IMR-90 (cell line): Measurements from ENCODE around the gene MTMR4.

ENCODE experiments used
- CEBPB ChIP-seq: IDR thresholded peaks from 2 replicates; pipeline ENCODE4 v1.6.1; 2012; ENCODE audit warnings: low read depth, low read length, improper control_type of control experiment
- FOS ChIP-seq: fragments of 150-350 bp; IDR thresholded peaks from 2 replicates; pipeline ENCODE4 v1.6.1; 2016; ENCODE audit warnings: low read depth, low read length
- MAFK ChIP-seq: IDR thresholded peaks from 2 replicates; pipeline ENCODE4 v1.6.1; 2012; ENCODE audit warnings: low read depth, low read length, improper control_type of control experiment
- MXI1 ChIP-seq: IDR thresholded peaks from 2 replicates; pipeline ENCODE4 v1.6.1; 2012; ENCODE audit warnings: low read depth, mild to moderate bottlenecking, low read length, moderate library complexity, borderline replicate concordance
- NFE2L2 ChIP-seq: fragments of 150-350 bp; IDR thresholded peaks from 2 replicates; pipeline ENCODE4 v1.6.1; 2016; ENCODE audit warnings: low read depth, mild to moderate bottlenecking, low read length
- POLR2A ChIP-seq: IDR thresholded peaks from 2 replicates; pipeline ENCODE4 v1.6.1; 2012; ENCODE audit warnings: mild to moderate bottlenecking, low read depth, low read length
- RAD21 ChIP-seq: IDR thresholded peaks from 2 replicates; pipeline ENCODE4 v1.6.1; 2012; ENCODE audit warnings: low read length, improper control_type of control experiment
- RCOR1 ChIP-seq: IDR thresholded peaks from 2 replicates; pipeline ENCODE4 v1.6.1; 2012; ENCODE audit warnings: mild to moderate bottlenecking, low read length, improper control_type of control experiment; ENCODE audit not compliant: insufficient replicate concordance
- RFX5 ChIP-seq: IDR thresholded peaks from 2 replicates; pipeline ENCODE4 v1.8.0; 2012; ENCODE audit warnings: low read depth, mild to moderate bottlenecking, low read length, moderate library complexity
- TF ChIP-seq, protein P1 (sequence below): fragments of 150-350 bp; IDR thresholded peaks from 2 replicates; pipeline ENCODE4 v1.6.1; 2017; ENCODE audit warnings: mild to moderate bottlenecking, antibody characterized with exemption, low read length, low read depth
- TF ChIP-seq, protein P2 (sequence below): conservative IDR thresholded peaks from 2 replicates; pipeline ENCODE4 v1.5.1; 2012; ENCODE audit warnings: mild to moderate bottlenecking, low read depth, low read length, improper control_type of control experiment
- TF ChIP-seq, protein P3 (sequence below): fragments of 150-350 bp; IDR thresholded peaks from 2 replicates; pipeline ENCODE4 v1.6.1; 2016; ENCODE audit warnings: low read depth, mild to moderate bottlenecking, low read length, moderate library complexity, borderline replicate concordance

DNA sequence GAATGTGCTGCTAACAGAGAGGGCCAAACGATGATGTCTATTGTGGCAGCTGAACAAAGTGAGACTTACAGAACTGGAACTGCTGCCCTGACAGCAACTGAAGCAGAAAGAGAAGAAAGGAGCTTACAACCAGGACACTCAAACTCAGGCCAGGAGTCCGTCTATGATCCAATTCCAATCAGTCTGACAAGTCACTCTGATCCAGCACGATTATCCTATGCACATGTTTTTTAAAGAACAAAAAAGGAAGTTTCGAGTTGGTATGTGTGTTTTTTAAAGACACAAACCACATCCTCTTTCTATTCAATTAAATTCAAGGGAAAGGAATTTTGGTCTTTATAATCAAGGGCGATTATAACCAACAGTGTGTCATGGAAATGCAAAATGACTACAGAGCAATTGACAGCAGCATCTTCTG, 42.4 kb upstream of the MTMR4 start:
- TF ChIP-seq, protein P1, sequence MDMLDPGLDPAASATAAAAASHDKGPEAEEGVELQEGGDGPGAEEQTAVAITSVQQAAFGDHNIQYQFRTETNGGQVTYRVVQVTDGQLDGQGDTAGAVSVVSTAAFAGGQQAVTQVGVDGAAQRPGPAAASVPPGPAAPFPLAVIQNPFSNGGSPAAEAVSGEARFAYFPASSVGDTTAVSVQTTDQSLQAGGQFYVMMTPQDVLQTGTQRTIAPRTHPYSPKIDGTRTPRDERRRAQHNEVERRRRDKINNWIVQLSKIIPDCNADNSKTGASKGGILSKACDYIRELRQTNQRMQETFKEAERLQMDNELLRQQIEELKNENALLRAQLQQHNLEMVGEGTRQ: no peak
- TF ChIP-seq POLR2A (no peak), RAD21 (no peak), RCOR1 (no peak), NFE2L2 (no peak), MXI1 (no peak), RFX5 (no peak), MAFK (no peak), FOS (no peak), CEBPB (no peak)
- TF ChIP-seq, protein P2, sequence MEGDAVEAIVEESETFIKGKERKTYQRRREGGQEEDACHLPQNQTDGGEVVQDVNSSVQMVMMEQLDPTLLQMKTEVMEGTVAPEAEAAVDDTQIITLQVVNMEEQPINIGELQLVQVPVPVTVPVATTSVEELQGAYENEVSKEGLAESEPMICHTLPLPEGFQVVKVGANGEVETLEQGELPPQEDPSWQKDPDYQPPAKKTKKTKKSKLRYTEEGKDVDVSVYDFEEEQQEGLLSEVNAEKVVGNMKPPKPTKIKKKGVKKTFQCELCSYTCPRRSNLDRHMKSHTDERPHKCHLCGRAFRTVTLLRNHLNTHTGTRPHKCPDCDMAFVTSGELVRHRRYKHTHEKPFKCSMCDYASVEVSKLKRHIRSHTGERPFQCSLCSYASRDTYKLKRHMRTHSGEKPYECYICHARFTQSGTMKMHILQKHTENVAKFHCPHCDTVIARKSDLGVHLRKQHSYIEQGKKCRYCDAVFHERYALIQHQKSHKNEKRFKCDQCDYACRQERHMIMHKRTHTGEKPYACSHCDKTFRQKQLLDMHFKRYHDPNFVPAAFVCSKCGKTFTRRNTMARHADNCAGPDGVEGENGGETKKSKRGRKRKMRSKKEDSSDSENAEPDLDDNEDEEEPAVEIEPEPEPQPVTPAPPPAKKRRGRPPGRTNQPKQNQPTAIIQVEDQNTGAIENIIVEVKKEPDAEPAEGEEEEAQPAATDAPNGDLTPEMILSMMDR: no peak
- TF ChIP-seq, protein P3, sequence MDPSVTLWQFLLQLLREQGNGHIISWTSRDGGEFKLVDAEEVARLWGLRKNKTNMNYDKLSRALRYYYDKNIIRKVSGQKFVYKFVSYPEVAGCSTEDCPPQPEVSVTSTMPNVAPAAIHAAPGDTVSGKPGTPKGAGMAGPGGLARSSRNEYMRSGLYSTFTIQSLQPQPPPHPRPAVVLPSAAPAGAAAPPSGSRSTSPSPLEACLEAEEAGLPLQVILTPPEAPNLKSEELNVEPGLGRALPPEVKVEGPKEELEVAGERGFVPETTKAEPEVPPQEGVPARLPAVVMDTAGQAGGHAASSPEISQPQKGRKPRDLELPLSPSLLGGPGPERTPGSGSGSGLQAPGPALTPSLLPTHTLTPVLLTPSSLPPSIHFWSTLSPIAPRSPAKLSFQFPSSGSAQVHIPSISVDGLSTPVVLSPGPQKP: no peak
